ENCODE data around the gene ELMO1.

Gene ELMO1

GRCh38 chr7:36910401-36910800, 538.3 kb downstream of the ELMO1 start:
- CTCF ChIA-PET: no interaction called here
- no peak overlapping the region for H3K4me3 ChIP-seq (ENCODE audit: low read depth, low read length)
- no peak for DNase-seq (ENCODE audit: low read depth, low spot score)
- no peak for TF ChIP-seq CTCF (IDR thresholded peaks at IDR 0.05; ENCODE audit: insufficient read depth, low read length, missing control alignments)
- POLR2A ChIA-PET: no interaction called here

- ChIA-PET CTCF (no interaction called here), POLR2A (no interaction called here)
- DNase-seq (ENCODE audit: low read depth, low spot score): no peak
- H3K4me3 ChIP-seq (ENCODE audit: low read depth, low read length): no peak overlapping the region
- TF ChIP-seq CTCF (IDR thresholded peaks at IDR 0.05; ENCODE audit: insufficient read depth, low read length, missing control alignments): no peak
These were observed 541.6 kb downstream of the ELMO1 start for GRCh38 chr7:36906956-36907635.

GRCh38 chr7:36906448-36906847, 542.2 kb downstream of the ELMO1 start:
- POLR2A ChIA-PET: no interaction called here
- CTCF ChIA-PET: no interaction called here
- H3K4me3 ChIP-seq (ENCODE audit: low read depth, low read length): no peak overlapping the region
- no peak for TF ChIP-seq CTCF (IDR thresholded peaks at IDR 0.05; ENCODE audit: insufficient read depth, low read length, missing control alignments)
- no peak for DNase-seq (ENCODE audit: low read depth, low spot score)

GRCh38 chr7:36905841-36906240, 542.8 kb downstream of the ELMO1 start:
- H3K4me3 ChIP-seq (ENCODE audit: low read depth, low read length): no peak overlapping the region
- TF ChIP-seq CTCF (IDR thresholded peaks at IDR 0.05; ENCODE audit: insufficient read depth, low read length, missing control alignments): no peak
- DNase-seq (ENCODE audit: low read depth, low spot score): no peak
- ChIA-PET POLR2A (no interaction called here), CTCF (no interaction called here)

GRCh38 chr7:36904802-36905201, 543.9 kb downstream of the ELMO1 start:
- POLR2A ChIA-PET: no interaction called here
- CTCF ChIA-PET: no interaction called here
- H3K4me3 ChIP-seq (ENCODE audit: low read depth, low read length): no peak overlapping the region
- no peak for DNase-seq (ENCODE audit: low read depth, low spot score)
- TF ChIP-seq CTCF (IDR thresholded peaks at IDR 0.05; ENCODE audit: insufficient read depth, low read length, missing control alignments): no peak

GRCh38 chr7:36904101-36904500, 544.6 kb downstream of the ELMO1 start:
- no peak for TF ChIP-seq CTCF (IDR thresholded peaks at IDR 0.05; ENCODE audit: insufficient read depth, low read length, missing control alignments)
- ChIA-PET CTCF (no interaction called here), POLR2A (no interaction called here)
- H3K4me3 ChIP-seq (ENCODE audit: low read depth, low read length): no peak overlapping the region
- no peak for DNase-seq (ENCODE audit: low read depth, low spot score)
